GM12892 (cell line): ENCODE measurements around the gene CEP131.

Source experiments
- DNase-seq: peaks from one replicate; pipeline ENCODE4 v3.0.0; 2011; ENCODE audit not compliant: insufficient read length
- FAIRE-seq: peaks from 2 replicates; lab custom pipeline; 2011; peaks lifted over from hg19 to GRCh38; lab: Jason Lieb, UNC
- POLR2A ChIP-seq: IDR thresholded peaks from 2 replicates; pipeline ENCODE4 v1.6.1; 2011; ENCODE audit warnings: low read depth, low read length, control low read depth
- POLR2AphosphoS5 ChIP-seq: IDR thresholded peaks from 2 replicates; pipeline ENCODE4 v1.6.1; 2011; ENCODE audit warnings: low read depth, low read length, control low read depth
- TAF1 ChIP-seq: IDR thresholded peaks from 2 replicates; pipeline ENCODE4 v1.6.1; 2011; ENCODE audit warnings: low read depth, mild to moderate bottlenecking, control low read depth, low read length, borderline replicate concordance

CEP131 gene

DNA sequence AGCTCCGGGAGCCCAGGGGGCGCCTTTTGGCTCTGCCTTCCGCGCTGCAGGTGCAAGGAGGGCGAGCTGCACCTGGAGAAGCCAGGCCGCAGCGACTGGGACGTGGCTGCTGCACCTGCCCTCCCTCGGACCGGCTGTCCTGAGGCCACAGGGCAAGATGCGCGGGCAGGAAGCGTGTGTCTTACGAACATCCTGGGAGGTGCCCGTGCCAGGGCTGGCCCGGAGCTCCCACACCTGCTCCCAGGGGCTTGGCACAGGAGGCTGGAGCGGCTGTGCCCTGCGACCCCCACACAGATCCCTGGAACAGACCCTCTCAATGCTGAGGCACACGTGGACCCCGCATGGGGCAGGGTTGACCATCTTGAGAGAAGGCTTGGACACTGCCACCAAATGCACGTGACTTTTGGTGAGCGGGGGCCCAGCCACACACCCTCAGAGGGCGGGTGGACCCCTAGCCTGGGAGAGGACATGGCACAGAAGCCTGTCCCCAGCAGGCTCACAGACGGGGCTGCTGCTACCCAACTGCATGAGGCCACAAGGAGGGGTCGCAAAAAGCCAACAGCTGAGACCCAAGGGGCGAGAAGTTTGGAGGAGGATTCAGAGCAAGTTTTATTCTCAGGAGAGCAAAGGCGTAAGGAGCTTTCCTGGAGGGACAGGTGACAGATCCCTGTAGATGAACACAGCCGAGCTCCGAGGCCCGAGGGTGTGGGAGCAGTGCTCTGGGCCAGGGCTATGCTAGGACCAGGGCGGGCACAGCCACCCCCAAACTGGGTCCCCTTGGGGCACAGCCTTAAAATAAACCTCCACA lies 27.7 kb upstream of the CEP131 start:
- FAIRE-seq (no peak), DNase-seq (no peak)
- no peak for TF ChIP-seq TAF1
- no peak for TF ChIP-seq POLR2A
- TF ChIP-seq POLR2AphosphoS5: no peak

GRCh38 chr17:81249223-81250040 lies 26.7 kb upstream of the CEP131 start:
- FAIRE-seq (no peak), DNase-seq (no peak)
- TF ChIP-seq POLR2AphosphoS5 (peak; percentile 19; the same call in 1 of the 2 replicates), POLR2A (no peak; the same call in 1 of the 2 replicates)

GRCh38 chr17:81248649-81249048 lies 25.9 kb upstream of the CEP131 start:
- TF ChIP-seq TAF1 (no peak), POLR2AphosphoS5 (no peak), POLR2A (no peak)
- DNase-seq: no peak
- no peak for FAIRE-seq

DNA sequence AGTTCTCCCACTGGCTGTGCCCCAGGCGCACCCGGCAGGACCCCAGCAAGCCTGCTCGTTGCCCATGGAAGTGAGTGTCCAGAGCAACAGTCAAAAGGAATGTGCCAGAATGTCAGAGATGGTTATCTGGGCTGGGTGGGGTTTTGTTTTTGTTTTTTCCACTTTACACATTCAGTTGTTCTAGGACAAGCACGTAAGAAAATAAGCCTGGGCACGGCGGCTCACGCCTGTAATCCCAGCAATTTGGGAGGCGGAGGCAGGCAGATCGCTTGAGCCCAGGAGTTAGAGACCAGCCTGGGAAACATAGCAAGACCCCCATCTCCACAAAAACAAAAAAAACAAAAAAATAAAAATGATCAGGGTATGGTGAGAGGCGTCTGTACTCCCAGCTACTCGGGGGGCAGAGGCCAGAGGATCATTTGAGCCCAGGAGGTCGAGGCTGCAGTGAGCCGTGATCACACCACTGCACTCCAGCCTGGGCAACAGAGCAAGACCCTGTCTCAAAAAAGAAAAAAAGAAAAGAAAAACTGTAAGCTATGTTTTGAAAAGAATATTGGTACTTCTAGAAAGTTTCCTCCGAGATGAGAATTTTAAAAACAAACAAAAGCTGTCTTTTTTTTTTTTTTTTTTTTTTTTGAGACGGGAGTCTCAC lies 24.7 kb upstream of the CEP131 start:
- no peak for TF ChIP-seq POLR2AphosphoS5
- TF ChIP-seq POLR2A: no peak
- no peak for TF ChIP-seq TAF1
- DNase-seq (no peak), FAIRE-seq (no peak)

DNA sequence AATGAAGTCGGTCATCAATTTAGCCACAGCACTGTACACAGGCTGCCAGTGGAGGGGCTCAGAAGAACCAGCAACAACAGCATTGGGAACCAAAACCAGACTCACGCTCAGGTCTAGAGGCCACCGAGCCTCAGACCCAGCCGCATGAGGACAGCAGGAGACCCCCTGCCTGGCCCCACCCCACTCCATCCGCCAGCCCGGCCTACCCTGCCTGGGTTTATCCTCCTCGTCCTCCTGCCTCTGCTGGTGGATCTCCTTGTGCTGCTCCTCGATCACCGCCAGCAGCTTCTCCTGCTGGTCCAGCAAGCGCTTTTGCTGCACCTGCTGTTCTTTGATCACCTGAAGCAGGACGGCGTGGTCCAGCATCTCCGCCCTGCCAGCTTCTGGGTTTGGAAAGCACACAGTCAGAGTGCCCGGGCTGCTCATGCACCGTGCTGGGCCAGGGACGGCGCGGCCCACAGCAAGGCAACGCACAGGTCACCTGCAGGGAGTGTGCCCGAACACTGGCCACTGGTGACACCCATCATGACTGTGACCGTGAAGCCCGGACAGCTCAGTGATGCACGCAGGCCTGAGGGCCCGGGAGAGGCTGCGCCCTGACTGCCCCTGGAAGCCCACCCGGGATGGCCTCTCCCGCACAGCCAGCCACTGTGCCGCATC lies 24.0 kb upstream of the CEP131 start:
- DNase-seq (no peak), FAIRE-seq (no peak)

GRCh38 chr17:81246343-81246670 lies 23.5 kb upstream of the CEP131 start:
- DNase-seq (no peak), FAIRE-seq (no peak)
- TF ChIP-seq TAF1 (no peak), POLR2A (no peak), POLR2AphosphoS5 (no peak)

More for the DNA sequence above, 24.0 kb upstream of the CEP131 start:
- no peak for TF ChIP-seq POLR2AphosphoS5
- no peak for TF ChIP-seq POLR2A
- no peak for TF ChIP-seq TAF1

- FAIRE-seq (no peak), DNase-seq (no peak)
- TF ChIP-seq POLR2A: no peak; the same call in 1 of the 2 replicates
- no peak for TF ChIP-seq TAF1
- TF ChIP-seq POLR2AphosphoS5: no peak
Observed at GRCh38 chr17:81245665-81246342, 23.0 kb upstream of the CEP131 start.

GRCh38 chr17:81245024-81245664 lies 22.4 kb upstream of the CEP131 start:
- FAIRE-seq (peak; percentile 87), DNase-seq (peak; percentile 65)
- TF ChIP-seq POLR2AphosphoS5 (peak; percentile 36; the same call in 1 of the 2 replicates), TAF1 (no peak), POLR2A (peak; percentile 40)

- DNase-seq: no peak
- peak; percentile 42; the same call in 1 of the 2 replicates for TF ChIP-seq POLR2A
- TF ChIP-seq TAF1: no peak
- TF ChIP-seq POLR2AphosphoS5: 0 out of 2 replicates have a peak, but pooled peaks have one; percentile 62
- FAIRE-seq: no peak
Observed at GRCh38 chr17:81244358-81245023, 21.7 kb upstream of the CEP131 start.

GRCh38 chr17:81243333-81243664 lies 20.5 kb upstream of the CEP131 start:
- no peak for DNase-seq
- FAIRE-seq: no peak
- TF ChIP-seq POLR2AphosphoS5 (no peak), TAF1 (no peak), POLR2A (no peak)
